Measurements from ENCODE around the gene EIF3K. TPM values are rescaled to one million over a fixed set of nuclear protein-coding genes. Genes with fewer than 3 reads are reported as not detected.

Gene EIF3K, protein sequence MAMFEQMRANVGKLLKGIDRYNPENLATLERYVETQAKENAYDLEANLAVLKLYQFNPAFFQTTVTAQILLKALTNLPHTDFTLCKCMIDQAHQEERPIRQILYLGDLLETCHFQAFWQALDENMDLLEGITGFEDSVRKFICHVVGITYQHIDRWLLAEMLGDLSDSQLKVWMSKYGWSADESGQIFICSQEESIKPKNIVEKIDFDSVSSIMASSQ
- total RNA-seq, result 1,000 to 10,000 TPM in 1 of 9 donors, 100 to 1,000 TPM in 8; 447 to 1,239 (median 596) TPM
- polyA plus RNA-seq, result 100 to 1,000 TPM; 761 to 801 TPM
- long read RNA-seq, donor 1, transcript EIF3K-201 (8 exons, 864 nt), result major isoform, 284 of 481 reads
- long read RNA-seq, donor 1, partial matches to known transcripts, result 179 of 481 reads
- long read RNA-seq, donor 1, other reads (novel, unspliced or antisense), result 12 of 481 reads
- long read RNA-seq, donor 2, transcript EIF3K-201 (8 exons, 864 nt), result major isoform, 263 of 344 reads
- long read RNA-seq, donor 2, transcript EIF3K-212 (5 exons, 704 nt), result minor isoform, 10 of 344 reads
- long read RNA-seq, donor 2, partial matches to known transcripts, result 48 of 344 reads
- long read RNA-seq, donor 2, other reads (novel, unspliced or antisense), result 16 of 344 reads
- long read RNA-seq, donor 3, transcript EIF3K-201 (8 exons, 864 nt), result major isoform, 137 of 285 reads
- long read RNA-seq, donor 3, partial matches to known transcripts, result 131 of 285 reads
- long read RNA-seq, donor 3, other reads (novel, unspliced or antisense), result 9 of 285 reads

DNA sequence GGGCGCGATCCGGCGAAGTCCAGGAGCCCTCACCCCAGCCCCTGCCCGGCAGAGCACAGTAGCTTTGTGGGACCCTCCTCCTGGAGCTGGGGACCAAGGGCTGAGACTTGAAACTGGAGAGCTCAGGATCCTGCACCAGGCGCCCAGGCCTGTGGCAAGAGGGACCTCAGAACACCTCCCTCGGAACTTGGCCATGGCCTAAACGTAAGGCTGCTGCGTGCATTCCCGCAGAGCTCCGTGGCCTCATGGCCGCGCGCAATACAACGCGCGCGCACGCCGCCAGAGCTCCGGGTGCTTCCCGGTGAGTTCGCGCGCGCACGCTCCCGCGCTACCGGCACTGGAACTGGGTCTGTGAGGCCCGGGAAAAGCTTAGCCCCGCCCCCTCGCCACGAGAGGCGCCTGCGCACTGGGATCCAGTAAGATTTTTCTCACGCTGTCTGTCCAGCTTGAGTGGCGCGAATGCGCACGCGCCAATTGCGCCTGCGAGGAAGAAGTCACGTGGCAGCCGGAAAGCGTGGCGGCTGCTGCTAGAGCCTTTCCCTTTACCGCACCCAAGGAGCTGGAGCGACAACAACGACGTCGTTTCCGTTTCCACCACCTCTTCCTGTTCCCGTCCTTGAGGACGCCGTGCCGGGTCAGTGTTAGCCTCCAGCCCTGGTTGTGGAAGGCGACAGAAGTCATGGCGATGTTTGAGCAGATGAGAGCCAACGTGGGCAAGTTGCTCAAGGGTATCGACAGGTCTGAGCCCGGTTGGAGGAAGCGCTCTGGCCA is at the start of gene EIF3K:
TSS of gene EIF3K (plus strand) at position 599 of the 771 bp plus-strand sequence. CDS start at position 680, 81 bp downstream.
- Histone ChIP-seq H3K9me3 (no peaks in the 10 kb centered on the region), H3K4me3 (peak within 1 kb of the TSS; percentile 54 to 98 (median 84)), H3K27ac (peak within 1 kb of the TSS; percentile 81 to 96 (median 90)), H3K27me3 (no peaks in the 10 kb centered on the region), H3K36me3 (peaks cover 3 to 39% (median 35%) of the 10 kb centered on the region in 9 donors), H3K4me1 (peaks cover 2 to 28% (median 20%) of the 10 kb centered on the region in 12 donors)
- TF ChIP-seq, protein P1, sequence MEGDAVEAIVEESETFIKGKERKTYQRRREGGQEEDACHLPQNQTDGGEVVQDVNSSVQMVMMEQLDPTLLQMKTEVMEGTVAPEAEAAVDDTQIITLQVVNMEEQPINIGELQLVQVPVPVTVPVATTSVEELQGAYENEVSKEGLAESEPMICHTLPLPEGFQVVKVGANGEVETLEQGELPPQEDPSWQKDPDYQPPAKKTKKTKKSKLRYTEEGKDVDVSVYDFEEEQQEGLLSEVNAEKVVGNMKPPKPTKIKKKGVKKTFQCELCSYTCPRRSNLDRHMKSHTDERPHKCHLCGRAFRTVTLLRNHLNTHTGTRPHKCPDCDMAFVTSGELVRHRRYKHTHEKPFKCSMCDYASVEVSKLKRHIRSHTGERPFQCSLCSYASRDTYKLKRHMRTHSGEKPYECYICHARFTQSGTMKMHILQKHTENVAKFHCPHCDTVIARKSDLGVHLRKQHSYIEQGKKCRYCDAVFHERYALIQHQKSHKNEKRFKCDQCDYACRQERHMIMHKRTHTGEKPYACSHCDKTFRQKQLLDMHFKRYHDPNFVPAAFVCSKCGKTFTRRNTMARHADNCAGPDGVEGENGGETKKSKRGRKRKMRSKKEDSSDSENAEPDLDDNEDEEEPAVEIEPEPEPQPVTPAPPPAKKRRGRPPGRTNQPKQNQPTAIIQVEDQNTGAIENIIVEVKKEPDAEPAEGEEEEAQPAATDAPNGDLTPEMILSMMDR (IDR thresholded peaks at IDR 0.05), result no peak
- TF ChIP-seq POLR2A (IDR thresholded peaks at IDR 0.05), result peak; percentile 51 to 80
- peak; percentile 98 to 100 (median 99) for DNase-seq
- intact Hi-C loops (cut with DNase I), result loop anchor here in 6 of 10 donors (5.0 to 10.0 kb wide), 6 partner anchors 74 to 506 kb away; partner anchors contain the start of genes FAM98C (in 3 of the 6), MRPS12 (in 3 of the 6), SARS2 (in 3 of the 6) and PAK4 (in 1 of the 6)
- WGBS, 4 donors, result 1 to 6% (median 1%) methylated on average over 28 to 64 of the region's 64 CpGs
- ATAC-seq, result peak; percentile 93 to 97 (median 95)

DNA sequence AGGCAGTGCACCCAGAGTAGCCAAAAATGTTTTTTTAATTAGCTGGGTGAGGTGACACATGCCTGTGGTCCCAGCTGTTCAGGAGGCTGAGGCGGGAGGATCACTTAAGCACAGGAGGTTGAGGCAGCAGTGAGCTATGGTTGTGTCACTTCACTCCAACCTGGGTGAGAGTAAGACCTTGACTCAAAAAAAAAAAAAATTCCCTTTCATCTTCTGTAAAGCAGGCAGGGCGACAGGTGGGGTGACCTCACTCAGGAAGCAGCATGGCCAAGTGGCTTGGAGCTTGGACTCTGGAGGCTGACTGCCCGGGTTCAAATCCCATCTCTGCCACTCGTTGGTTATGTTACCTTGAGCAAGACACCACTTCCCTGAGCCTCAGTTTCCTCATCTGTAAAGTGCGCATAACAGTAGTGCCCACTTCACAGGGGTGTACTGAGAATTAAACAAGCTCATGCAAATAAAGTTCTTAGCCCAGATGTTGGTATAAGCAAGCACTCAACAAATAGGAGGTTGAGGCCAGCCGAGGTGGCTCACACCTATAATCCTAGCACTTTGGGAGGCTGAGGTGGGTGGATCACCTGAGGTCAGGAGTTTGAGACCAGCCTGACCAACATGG is 49.5 kb upstream of the EIF3K start:
- Histone ChIP-seq H3K27ac (no peak overlapping the region), H3K9me3 (no peaks in the 10 kb centered on the region), H3K27me3 (peaks cover 0 to 17% (median 11%) of the 10 kb centered on the region in 9 donors), H3K4me1 (peaks cover 0 to 9% (median 0%) of the 10 kb centered on the region in 12 donors), H3K36me3 (no peaks in the 10 kb centered on the region), H3K4me3 (no peak overlapping the region)
- ATAC-seq, result no peak
- 82 to 88% (median 83%) methylated on average over 6 of the region's 6 CpGs for WGBS, 4 donors
- intact Hi-C loops (cut with DNase I), result no loop called here
- DNase-seq, result no peak
- no peak for TF ChIP-seq POLR2A (IDR thresholded peaks at IDR 0.05)
- TF ChIP-seq, protein P1 (IDR thresholded peaks at IDR 0.05), result no peak

DNA sequence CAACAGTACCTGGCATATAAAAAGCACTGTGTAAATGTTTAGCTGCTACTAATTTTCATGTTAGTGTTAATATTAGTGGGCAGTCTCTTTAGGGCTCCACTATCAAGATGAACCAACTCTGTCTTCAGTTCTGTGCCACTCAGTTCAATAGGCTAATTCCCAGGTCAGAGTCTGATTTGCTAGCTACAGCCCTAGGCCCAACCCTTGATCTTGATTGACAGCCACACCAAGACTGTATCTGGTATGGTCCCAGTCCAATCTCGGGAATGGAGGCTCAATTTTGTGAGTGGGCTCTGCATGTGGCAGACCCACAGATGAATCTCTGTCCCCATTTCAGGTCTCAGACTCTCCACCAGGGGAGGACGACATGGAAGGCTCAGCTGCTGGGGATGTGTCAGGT is 47.3 kb upstream of the EIF3K start:
- ATAC-seq, result no peak
- H3K4me1 ChIP-seq, result no peaks in the 10 kb centered on the region
- WGBS, 4 donors, result 80 to 100% (median 87%) methylated on average over 2 of the region's 2 CpGs
- H3K36me3 ChIP-seq, result no peaks in the 10 kb centered on the region
- H3K27ac ChIP-seq, result no peak overlapping the region
- DNase-seq, result no peak
- peaks cover 0 to 3% (median 0%) of the 10 kb centered on the region in 9 donors for H3K27me3 ChIP-seq
- TF ChIP-seq, protein P1 (IDR thresholded peaks at IDR 0.05), result no peak
- no peak for TF ChIP-seq POLR2A (IDR thresholded peaks at IDR 0.05)
- intact Hi-C loops (cut with DNase I), result no loop called here
- no peaks in the 10 kb centered on the region for H3K9me3 ChIP-seq
- H3K4me3 ChIP-seq, result no peak overlapping the region

All from heart left ventricle (tissue), 16 donors.